HepG2 (cell line): ENCODE measurements around the gene DHX16. TPM values are rescaled to one million over a fixed set of nuclear protein-coding genes. Genes with fewer than 3 reads are reported as not detected.

Source experiments
- ARHGAP35 ChIP-seq: sonication (generic); formaldehyde crosslinking; IDR thresholded peaks from 2 replicates; pipeline ENCODE4 v1.9.0; 2022; ENCODE audit warnings: mild to moderate bottlenecking, inconsistent platforms, moderate library complexity, missing genetic modification reagents, borderline replicate concordance
- FOXA3 ChIP-seq: IDR thresholded peaks from 2 replicates; pipeline ENCODE4 v1.6.1; 2016; ENCODE audit warnings: missing genetic modification reagents, missing compliant biosample characterization
- GTF2F1 ChIP-seq: fragments of 150-350 bp; IDR thresholded peaks from 2 replicates; pipeline ENCODE4 v1.6.1; 2014; ENCODE audit warnings: low read length
- MATR3 ChIP-seq: sonication (generic); formaldehyde crosslinking; IDR thresholded peaks from 2 replicates; pipeline ENCODE4 v1.4.0; 2020; ENCODE audit warnings: missing genetic modification reagents
- MEF2D ChIP-seq: sonication (generic); formaldehyde crosslinking; IDR thresholded peaks from 2 replicates; pipeline ENCODE4 v1.5.1; 2020; ENCODE audit warnings: mild to moderate bottlenecking, missing genetic modification reagents
- NR2F1 ChIP-seq, 2 experiments: fragments of 450-650 bp in 1 of 2; formaldehyde crosslinking in 1 of 2; IDR thresholded peaks; 2 replicates each; pipeline versions ENCODE4 v1.5.0 to v1.6.1; 2016 to 2020; ENCODE audit warnings: mild to moderate bottlenecking in 1 of 2, missing compliant biosample characterization in 1 of 2, missing genetic modification reagents in 1 of 2, moderate library complexity in 1 of 2
- RAD21 ChIP-seq: fragments of 450-650 bp; formaldehyde crosslinking; IDR thresholded peaks from 2 replicates; pipeline ENCODE4 v1.5.0; 2020; ENCODE audit warnings: mild to moderate bottlenecking
- RBFOX2 ChIP-seq: fragments of 200-400 bp; formaldehyde crosslinking; IDR thresholded peaks from 2 replicates; pipeline ENCODE4 v1.6.1; 2017; ENCODE audit warnings: low read depth, mild to moderate bottlenecking, low read length
- RELA ChIP-seq: sonication (generic); formaldehyde crosslinking; IDR thresholded peaks from 2 replicates; pipeline ENCODE4 v1.4.0; 2020; ENCODE audit warnings: missing genetic modification reagents
- RFX5 ChIP-seq: IDR thresholded peaks from 2 replicates; pipeline ENCODE4 v1.6.1; 2011; ENCODE audit warnings: low read depth, low read length, improper control_type of control experiment
- SETDB1 ChIP-seq: sonication (generic); formaldehyde crosslinking; IDR thresholded peaks from 2 replicates; pipeline ENCODE4 v1.5.1; 2020; ENCODE audit warnings: missing genetic modification reagents, mild to moderate bottlenecking, borderline replicate concordance
- SMC3 ChIP-seq: IDR thresholded peaks from 2 replicates; pipeline ENCODE4 v1.6.1; 2011; ENCODE audit warnings: low read length, improper control_type of control experiment
- SRSF1 ChIP-seq: fragments of 200-400 bp; formaldehyde crosslinking; optimal IDR thresholded peaks from 2 replicates; pipeline ENCODE3; 2017; ENCODE audit warnings: mild to moderate bottlenecking, low read depth, low read length, moderate library complexity
- TCF12 ChIP-seq, 2 experiments: fragments of 450-650 bp in 1 of 2; sonication (generic) in 1 of 2; formaldehyde crosslinking in 1 of 2; IDR thresholded peaks; 2 replicates each; pipeline versions ENCODE4 v1.6.1 to v1.8.0; 2017 to 2022; ENCODE audit warnings: antibody characterized with exemption in 1 of 2, mild to moderate bottlenecking in 1 of 2, missing genetic modification reagents in 1 of 2, moderate library complexity in 1 of 2
- U2AF1 ChIP-seq: fragments of 200-400 bp; formaldehyde crosslinking; optimal IDR thresholded peaks from 2 replicates; pipeline ENCODE3; 2017; ENCODE audit warnings: mild to moderate bottlenecking, low read depth, low read length
- ZNF224 ChIP-seq: sonication (generic); formaldehyde crosslinking; IDR thresholded peaks from 2 replicates; pipeline ENCODE4 v1.5.0; 2020; ENCODE audit warnings: mild to moderate bottlenecking, missing genetic modification reagents
- ZNF556 ChIP-seq: sonication (generic); formaldehyde crosslinking; IDR thresholded peaks from 2 replicates; pipeline ENCODE4 v1.4.0; 2020; ENCODE audit warnings: mild to moderate bottlenecking, missing genetic modification reagents, borderline replicate concordance
- ZNF564 ChIP-seq: sonication (generic); formaldehyde crosslinking; IDR thresholded peaks from 2 replicates; pipeline ENCODE4 v1.8.1; 2023; ENCODE audit warnings: mild to moderate bottlenecking, missing genetic modification reagents
- polyA plus RNA-seq, 8 experiments: library from polyadenylated mRNA; depleted of rRNA in 3 of 8; stranded (reverse) in 7 of 8; unstranded in 1 of 8; fragments of >200 nt; fragmentation: Illumina TruSeq in 4 of 8; extraction: Trizol in 4 of 8; gene quantifications; 2 replicates each; pipeline versions ENCODE4 v1.2.1 to v1.2.3, GENCODE V29; 2011 to 2016; ENCODE audit warnings: low read depth in 4 of 8, missing spikeins in 1 of 8, mixed read lengths in 1 of 8; ENCODE audit not compliant: insufficient read depth in 1 of 8
- total RNA-seq, 5 experiments: library from RNA; depleted of rRNA; stranded (reverse); fragments of >200 nt; fragmentation: Illumina TruSeq; extraction: Trizol; gene quantifications; 2 replicates each; pipeline ENCODE4 v1.2.3, GENCODE V29; 2016; ENCODE audit warnings: low read depth in 1 of 5
- TF ChIP-seq, protein P1 (sequence below): IDR thresholded peaks from 2 replicates; pipeline ENCODE4 v1.6.1; 2012; ENCODE audit warnings: low read depth, low read length, improper control_type of control experiment
- TF ChIP-seq, protein P2 (sequence below): sonication (generic); formaldehyde crosslinking; IDR thresholded peaks from 2 replicates; pipeline ENCODE4 v1.8.1; 2022; ENCODE audit warnings: low read depth, mild to moderate bottlenecking, missing genetic modification reagents
- TF ChIP-seq, protein P3 (sequence below): sonication (generic); formaldehyde crosslinking; IDR thresholded peaks from 2 replicates; pipeline ENCODE4 v1.5.0; 2020; ENCODE audit warnings: missing genetic modification reagents

The DHX16 gene
- total and polyA plus RNA-seq, 2 of the 13 experiments (the other 11 are each of a cell fraction or from before 2014, with no cell fraction given): 57.0 to 58.5 TPM

DNA sequence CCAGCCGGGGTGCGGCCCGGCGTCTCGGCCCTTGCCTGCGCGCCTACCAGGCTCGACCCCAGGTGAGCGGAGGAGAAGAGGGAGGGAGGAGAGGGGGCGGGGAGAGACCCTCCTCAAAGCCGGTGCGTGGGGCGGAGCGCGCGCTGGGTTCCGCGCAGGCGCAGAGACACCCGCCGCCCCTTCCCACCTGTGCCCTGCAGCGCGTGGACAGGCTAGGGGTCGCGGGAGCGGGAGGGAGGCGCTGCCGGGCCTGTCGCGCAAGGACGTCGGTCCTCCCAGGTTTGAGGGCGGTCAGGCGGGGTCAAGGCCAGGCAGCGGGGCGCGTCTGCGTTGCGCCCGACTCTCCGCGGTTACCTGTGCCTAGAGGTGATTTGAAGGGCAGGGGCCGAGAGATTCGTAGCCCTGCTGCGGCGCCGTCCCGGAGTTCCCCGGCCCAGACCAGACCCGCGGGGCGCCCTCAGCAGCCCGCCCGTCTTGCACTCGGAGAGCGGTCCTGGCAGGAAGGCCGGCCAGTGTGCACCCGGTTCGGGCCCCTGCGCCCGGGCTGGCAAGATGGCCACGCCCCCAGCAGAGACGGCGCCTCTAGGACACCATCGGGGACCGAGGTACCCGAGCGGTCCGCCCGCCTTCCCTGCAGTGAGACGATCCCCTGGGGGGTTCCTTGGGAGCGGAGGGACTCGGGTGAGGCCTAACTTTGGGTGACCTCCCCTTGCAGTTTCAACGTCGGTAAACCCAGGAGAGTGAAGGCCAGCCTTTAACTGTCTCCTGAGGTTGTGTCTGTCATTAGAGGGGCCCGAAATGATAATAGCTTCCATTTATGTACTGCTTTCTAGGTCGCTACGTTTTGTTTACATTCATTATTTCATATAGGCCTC is 25.3 kb downstream of the DHX16 start (continued):
- TF ChIP-seq TCF12 (IDR thresholded peaks at IDR 0.05) (no peak), TCF12 (CRISPR knock-in tag; IDR thresholded peaks at IDR 0.05) (peak; percentile 97), SMC3 (no peak), RFX5 (no peak; the same call in 1 of the 2 replicates), SRSF1 (peak; percentile 68), ZNF556 (CRISPR knock-in tag) (no peak; the same call in 1 of the 2 replicates), U2AF1 (peak; percentile 92), RELA (CRISPR knock-in tag) (peak; percentile 77; the same call in 1 of the 2 replicates), GTF2F1 (0 out of 2 replicates have a peak, but pooled peaks have one; percentile 14), RAD21 (CRISPR knock-in tag) (peak; percentile 59), MEF2D (CRISPR knock-in tag) (peak; percentile 83), ARHGAP35 (CRISPR knock-in tag) (peak; percentile 95; the same call in 1 of the 2 replicates), NR2F1 (CRISPR knock-in tag; IDR thresholded peaks at IDR 0.05) (peak; percentile 88 to 94), SETDB1 (CRISPR knock-in tag) (no peak), RBFOX2 (peak; percentile 99), MATR3 (CRISPR knock-in tag) (no peak), ZNF564 (CRISPR knock-in tag) (peak; percentile 81; the same call in 1 of the 2 replicates), ZNF224 (peak; percentile 90; the same call in 1 of the 2 replicates), FOXA3 (CRISPR knock-in tag) (peak; percentile 33; the same call in 1 of the 2 replicates)
- TF ChIP-seq, protein P1, sequence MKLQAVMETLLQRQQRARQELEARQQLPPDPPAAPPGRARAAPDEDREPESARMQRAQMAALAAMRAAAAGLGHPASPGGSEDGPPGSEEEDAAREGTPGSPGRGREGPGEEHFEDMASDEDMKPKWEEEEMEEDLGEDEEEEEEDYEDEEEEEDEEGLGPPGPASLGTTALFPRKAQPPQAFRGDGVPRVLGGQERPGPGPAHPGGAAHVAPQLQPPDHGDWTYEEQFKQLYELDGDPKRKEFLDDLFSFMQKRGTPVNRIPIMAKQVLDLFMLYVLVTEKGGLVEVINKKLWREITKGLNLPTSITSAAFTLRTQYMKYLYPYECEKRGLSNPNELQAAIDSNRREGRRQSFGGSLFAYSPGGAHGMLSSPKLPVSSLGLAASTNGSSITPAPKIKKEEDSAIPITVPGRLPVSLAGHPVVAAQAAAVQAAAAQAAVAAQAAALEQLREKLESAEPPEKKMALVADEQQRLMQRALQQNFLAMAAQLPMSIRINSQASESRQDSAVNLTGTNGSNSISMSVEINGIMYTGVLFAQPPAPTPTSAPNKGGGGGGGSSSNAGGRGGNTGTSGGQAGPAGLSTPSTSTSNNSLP: no peak
- TF ChIP-seq, protein P2, sequence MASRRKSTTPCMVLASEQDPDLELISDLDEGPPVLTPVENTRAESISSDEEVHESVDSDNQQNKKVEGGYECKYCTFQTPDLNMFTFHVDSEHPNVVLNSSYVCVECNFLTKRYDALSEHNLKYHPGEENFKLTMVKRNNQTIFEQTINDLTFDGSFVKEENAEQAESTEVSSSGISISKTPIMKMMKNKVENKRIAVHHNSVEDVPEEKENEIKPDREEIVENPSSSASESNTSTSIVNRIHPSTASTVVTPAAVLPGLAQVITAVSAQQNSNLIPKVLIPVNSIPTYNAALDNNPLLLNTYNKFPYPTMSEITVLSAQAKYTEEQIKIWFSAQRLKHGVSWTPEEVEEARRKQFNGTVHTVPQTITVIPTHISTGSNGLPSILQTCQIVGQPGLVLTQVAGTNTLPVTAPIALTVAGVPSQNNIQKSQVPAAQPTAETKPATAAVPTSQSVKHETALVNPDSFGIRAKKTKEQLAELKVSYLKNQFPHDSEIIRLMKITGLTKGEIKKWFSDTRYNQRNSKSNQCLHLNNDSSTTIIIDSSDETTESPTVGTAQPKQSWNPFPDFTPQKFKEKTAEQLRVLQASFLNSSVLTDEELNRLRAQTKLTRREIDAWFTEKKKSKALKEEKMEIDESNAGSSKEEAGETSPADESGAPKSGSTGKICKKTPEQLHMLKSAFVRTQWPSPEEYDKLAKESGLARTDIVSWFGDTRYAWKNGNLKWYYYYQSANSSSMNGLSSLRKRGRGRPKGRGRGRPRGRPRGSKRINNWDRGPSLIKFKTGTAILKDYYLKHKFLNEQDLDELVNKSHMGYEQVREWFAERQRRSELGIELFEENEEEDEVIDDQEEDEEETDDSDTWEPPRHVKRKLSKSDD (CRISPR knock-in tag): no peak
- TF ChIP-seq, protein P3, sequence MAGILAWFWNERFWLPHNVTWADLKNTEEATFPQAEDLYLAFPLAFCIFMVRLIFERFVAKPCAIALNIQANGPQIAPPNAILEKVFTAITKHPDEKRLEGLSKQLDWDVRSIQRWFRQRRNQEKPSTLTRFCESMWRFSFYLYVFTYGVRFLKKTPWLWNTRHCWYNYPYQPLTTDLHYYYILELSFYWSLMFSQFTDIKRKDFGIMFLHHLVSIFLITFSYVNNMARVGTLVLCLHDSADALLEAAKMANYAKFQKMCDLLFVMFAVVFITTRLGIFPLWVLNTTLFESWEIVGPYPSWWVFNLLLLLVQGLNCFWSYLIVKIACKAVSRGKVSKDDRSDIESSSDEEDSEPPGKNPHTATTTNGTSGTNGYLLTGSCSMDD (CRISPR knock-in tag): no peak
